Lung (tissue), 12 donors: ENCODE data around the gene RSU1. TPM values are rescaled to one million over a fixed set of nuclear protein-coding genes. Genes with fewer than 3 reads are reported as not detected.

Source experiments
- ATAC-seq: fragments of 200-7000 bp; cut with Tn5 transposase; one replicate; pipeline ENCODE4 v1.9.1; 2020; ENCODE audit warnings: moderate number of reproducible peaks; ENCODE audit not compliant: insufficient read depth, low FRiP score
- DNase-seq, 3 donors: peaks; one replicate each; pipeline ENCODE4 v3.0.0-alpha.2; 2013 to 2017
- H3K27ac ChIP-seq, 2 donors: one replicate each; pipeline ENCODE4 v1.5.1; 2013; ENCODE audit warnings: mild to moderate bottlenecking in 2 of 2, moderate library complexity in 2 of 2, control low read depth in 1 of 2, inconsistent platforms in 1 of 2, low read depth in 1 of 2, low read length in 1 of 2
- H3K27me3 ChIP-seq, 3 donors: one replicate each; pipeline ENCODE4 v1.5.1; 2013; ENCODE audit warnings: low read length in 2 of 3; ENCODE audit not compliant: control insufficient read depth in 3 of 3, insufficient read depth in 3 of 3
- H3K36me3 ChIP-seq, 4 donors: one replicate each; pipeline ENCODE4 v1.5.1; 2013; ENCODE audit warnings: low read length in 4 of 4, mild to moderate bottlenecking in 1 of 4, moderate library complexity in 1 of 4; ENCODE audit not compliant: control insufficient read depth in 4 of 4, insufficient read depth in 4 of 4
- H3K4me1 ChIP-seq, 5 donors: one replicate each; pipeline ENCODE4 v1.5.1; 2013; ENCODE audit warnings: low read length in 5 of 5, mild to moderate bottlenecking in 2 of 5, moderate library complexity in 1 of 5; ENCODE audit not compliant: control insufficient read depth in 5 of 5, insufficient read depth in 5 of 5
- H3K4me3 ChIP-seq: one replicate; pipeline ENCODE4 v1.5.1; 2013; ENCODE audit warnings: mild to moderate bottlenecking, control low read depth, moderate library complexity
- H3K9ac ChIP-seq, 2 donors: one replicate each; pipeline ENCODE4 v1.5.1; 2013; ENCODE audit warnings: low read length in 2 of 2, control low read depth in 1 of 2; ENCODE audit not compliant: insufficient read depth in 1 of 2
- H3K9me3 ChIP-seq, 4 donors: one replicate each; pipeline ENCODE4 v1.5.1; 2013; ENCODE audit warnings: low read length in 3 of 4, mild to moderate bottlenecking in 1 of 4, moderate library complexity in 1 of 4; ENCODE audit not compliant: control insufficient read depth in 4 of 4, insufficient read depth in 3 of 4
- CTCF ChIP-seq: IDR thresholded peaks from 2 replicates; pipeline ENCODE4 v1.5.1; 2012; ENCODE audit warnings: mild to moderate bottlenecking; ENCODE audit errors: control extremely low read depth, extremely low read depth
- WGBS, 2 donors: extraction: QIAGEN DNeasy Blood & Tissue Kit; methylation state at CpG; one replicate each; pipeline ENCODE4 v1.1.7; 2013; 5-methylcytosine and 5-hydroxymethylcytosine counted together
- polyA plus RNA-seq, 2 donors: library from polyadenylated mRNA; stranded (reverse); fragments of 200-250 nt; gene quantifications; one replicate each; pipeline ENCODE4 v1.2.1, GENCODE V29; 2013
- total RNA-seq, 2 donors: library from RNA; depleted of rRNA in 1 of 2; stranded (reverse); fragments of >200 nt in 1 of 2; gene quantifications; one replicate each; pipeline ENCODE4 v1.2.1, GENCODE V29; 2014 to 2021
- donor health status: control.
- donor health status: control.
- donor health status: Bipolar disorder and iron deficiency.
- donor health status: healthy.
- donor health status: DM: yes; HTN: yes; CAD: no.

The RSU1 gene
- total and polyA plus RNA-seq, 4 donors: 36.0 to 81.5 (median 57.9) TPM

GRCh38 chr10:16770670-16771069, 46.6 kb downstream of the RSU1 start:
- DNase-seq (no peak), ATAC-seq (no peak)
- no peak overlapping the region for H3K27ac ChIP-seq
- WGBS, 2 donors: 85 to 98% methylated on average over 6 of the region's 6 CpGs
- H3K9ac ChIP-seq: no peak overlapping the region
- no peaks in the 10 kb centered on the region for H3K9me3 ChIP-seq
- no peak for TF ChIP-seq CTCF
- H3K4me3 ChIP-seq: no peak overlapping the region
- H3K4me1 ChIP-seq: peaks cover 0 to 7% (median under 1%) of the 10 kb centered on the region in 5 donors
- peaks cover 0 to 3% (median 0%) of the 10 kb centered on the region in 4 donors for H3K36me3 ChIP-seq
- no peaks in the 10 kb centered on the region for H3K27me3 ChIP-seq

GRCh38 chr10:16770141-16770540, 47.1 kb downstream of the RSU1 start:
- H3K4me3 ChIP-seq: no peak overlapping the region
- no peak overlapping the region for H3K27ac ChIP-seq
- H3K4me1 ChIP-seq: peaks cover 0 to 7% (median 3%) of the 10 kb centered on the region in 5 donors
- no peak overlapping the region for H3K9ac ChIP-seq
- peaks cover 0 to 3% (median 0%) of the 10 kb centered on the region in 4 donors for H3K36me3 ChIP-seq
- no peaks in the 10 kb centered on the region for H3K9me3 ChIP-seq
- 82 to 98% methylated on average over 8 of the region's 8 CpGs for WGBS, 2 donors
- no peak for TF ChIP-seq CTCF
- DNase-seq (no peak), ATAC-seq (no peak)
- no peaks in the 10 kb centered on the region for H3K27me3 ChIP-seq

- Histone ChIP-seq H3K27ac (no peak overlapping the region), H3K4me1 (peaks cover 0 to 7% (median 3%) of the 10 kb centered on the region in 5 donors), H3K9me3 (no peaks in the 10 kb centered on the region), H3K4me3 (no peak overlapping the region), H3K36me3 (peaks cover 0 to 3% (median under 1%) of the 10 kb centered on the region in 4 donors), H3K27me3 (no peaks in the 10 kb centered on the region), H3K9ac (no peak overlapping the region)
- ATAC-seq (no peak), DNase-seq (no peak)
- TF ChIP-seq CTCF: no peak
- WGBS, 2 donors: 95 to 96% methylated on average over 7 of the region's 7 CpGs
Measured at GRCh38 chr10:16769331-16769730, 47.9 kb downstream of the RSU1 start.

GRCh38 chr10:16768702-16769101, 48.5 kb downstream of the RSU1 start:
- H3K36me3 ChIP-seq: peaks cover 0 to 4% (median 3%) of the 10 kb centered on the region in 4 donors
- H3K9ac ChIP-seq: no peak overlapping the region
- H3K27ac ChIP-seq: no peak overlapping the region
- H3K9me3 ChIP-seq: no peaks in the 10 kb centered on the region
- no peak overlapping the region for H3K4me3 ChIP-seq
- peaks cover 0 to 7% (median 3%) of the 10 kb centered on the region in 5 donors for H3K4me1 ChIP-seq
- 97 to 98% methylated on average over 5 of the region's 5 CpGs for WGBS, 2 donors
- H3K27me3 ChIP-seq: no peaks in the 10 kb centered on the region
- ATAC-seq: no peak
- TF ChIP-seq CTCF: no peak
- no peak for DNase-seq
